ENCODE measurements around the gene EIF5AL1. TPM values are rescaled to one million over a fixed set of nuclear protein-coding genes. Genes with fewer than 3 reads are reported as not detected.

The EIF5AL1 gene
- total and polyA plus RNA-seq, 4 donors = 0.05 to 2.1 (median 0.52) TPM

DNA sequence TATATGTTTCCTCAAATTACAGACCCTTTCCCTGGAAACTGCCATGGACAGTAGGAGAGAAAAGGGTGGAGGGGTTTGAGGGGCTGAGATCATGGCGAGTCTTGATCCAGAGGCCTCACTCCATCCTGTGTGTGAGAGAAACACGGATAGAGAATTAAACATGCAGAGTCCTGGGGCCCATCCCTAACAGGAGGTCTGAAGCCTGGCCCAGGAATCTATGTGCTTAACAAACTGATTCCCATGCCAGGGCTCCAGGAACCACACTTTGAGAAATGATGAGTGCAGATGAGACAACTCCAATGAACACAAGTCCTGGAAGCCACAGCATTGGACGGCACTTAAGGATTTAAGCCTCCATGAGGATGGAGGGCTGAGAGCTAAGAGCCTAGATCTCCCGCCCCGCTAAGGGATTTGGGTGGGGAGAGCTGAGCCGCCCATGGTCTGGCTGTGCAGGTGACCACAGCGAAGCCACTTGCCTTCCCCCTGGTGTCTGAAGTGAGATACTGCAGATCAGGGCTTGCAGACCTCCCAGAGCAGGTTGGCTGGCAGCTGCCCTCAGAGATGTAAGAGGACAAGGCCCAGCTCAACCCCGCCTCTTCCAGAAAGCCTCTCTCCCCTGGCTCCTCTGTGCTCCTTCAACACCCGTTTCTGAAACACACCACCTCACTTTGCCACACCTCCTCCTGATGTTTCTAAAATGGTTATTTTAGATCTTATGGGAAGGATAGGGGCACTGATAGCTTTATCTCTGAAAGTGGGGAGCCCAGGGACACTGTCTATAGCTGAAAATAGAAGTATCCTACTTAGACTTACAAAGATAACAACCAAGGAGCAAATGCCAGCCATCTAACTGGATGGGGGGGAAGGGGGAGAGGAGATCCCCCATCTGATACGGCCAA lies 24.8 kb upstream of the EIF5AL1 start:
- Histone ChIP-seq H3K4me1 (ENCODE audit: control insufficient read depth in 4 of 4, insufficient read depth in 4 of 4, low read length in 3 of 4) (no peaks in the 10 kb centered on the region), H3K36me3 (ENCODE audit: control insufficient read depth in 4 of 4, insufficient read depth in 3 of 4, low read depth in 1 of 4, low read length in 3 of 4) (no peaks in the 10 kb centered on the region), H3K9ac (ENCODE audit: low read depth in 1 of 2, low read length in 2 of 2) (no peak overlapping the region), H3K27me3 (ENCODE audit: control insufficient read depth in 4 of 4, insufficient read depth in 4 of 4, low read length in 3 of 4) (no peaks in the 10 kb centered on the region), H3K4me3 (ENCODE audit: low read depth in 1 of 3, low read length in 3 of 3) (no peak overlapping the region), H3K9me3 (ENCODE audit: control insufficient read depth in 4 of 4, low read length in 3 of 4) (no peaks in the 10 kb centered on the region), H3K27ac (ENCODE audit: low read depth in 1 of 2, low read length in 2 of 2) (no peak overlapping the region)
- no peak for TF ChIP-seq RXRA (IDR thresholded peaks at IDR 0.05)
- TF ChIP-seq, protein P1, sequence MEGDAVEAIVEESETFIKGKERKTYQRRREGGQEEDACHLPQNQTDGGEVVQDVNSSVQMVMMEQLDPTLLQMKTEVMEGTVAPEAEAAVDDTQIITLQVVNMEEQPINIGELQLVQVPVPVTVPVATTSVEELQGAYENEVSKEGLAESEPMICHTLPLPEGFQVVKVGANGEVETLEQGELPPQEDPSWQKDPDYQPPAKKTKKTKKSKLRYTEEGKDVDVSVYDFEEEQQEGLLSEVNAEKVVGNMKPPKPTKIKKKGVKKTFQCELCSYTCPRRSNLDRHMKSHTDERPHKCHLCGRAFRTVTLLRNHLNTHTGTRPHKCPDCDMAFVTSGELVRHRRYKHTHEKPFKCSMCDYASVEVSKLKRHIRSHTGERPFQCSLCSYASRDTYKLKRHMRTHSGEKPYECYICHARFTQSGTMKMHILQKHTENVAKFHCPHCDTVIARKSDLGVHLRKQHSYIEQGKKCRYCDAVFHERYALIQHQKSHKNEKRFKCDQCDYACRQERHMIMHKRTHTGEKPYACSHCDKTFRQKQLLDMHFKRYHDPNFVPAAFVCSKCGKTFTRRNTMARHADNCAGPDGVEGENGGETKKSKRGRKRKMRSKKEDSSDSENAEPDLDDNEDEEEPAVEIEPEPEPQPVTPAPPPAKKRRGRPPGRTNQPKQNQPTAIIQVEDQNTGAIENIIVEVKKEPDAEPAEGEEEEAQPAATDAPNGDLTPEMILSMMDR (IDR thresholded peaks at IDR 0.05; ENCODE audit: low read depth, low read length, missing input control) = peak; percentile 86
- TF ChIP-seq RAD21 (IDR thresholded peaks at IDR 0.05) = peak; percentile 83 to 95
- WGBS = 48% methylated on average over 10 of the region's 10 CpGs
- peak; percentile 54 for DNase-seq (ENCODE audit: low spot score)

DNA sequence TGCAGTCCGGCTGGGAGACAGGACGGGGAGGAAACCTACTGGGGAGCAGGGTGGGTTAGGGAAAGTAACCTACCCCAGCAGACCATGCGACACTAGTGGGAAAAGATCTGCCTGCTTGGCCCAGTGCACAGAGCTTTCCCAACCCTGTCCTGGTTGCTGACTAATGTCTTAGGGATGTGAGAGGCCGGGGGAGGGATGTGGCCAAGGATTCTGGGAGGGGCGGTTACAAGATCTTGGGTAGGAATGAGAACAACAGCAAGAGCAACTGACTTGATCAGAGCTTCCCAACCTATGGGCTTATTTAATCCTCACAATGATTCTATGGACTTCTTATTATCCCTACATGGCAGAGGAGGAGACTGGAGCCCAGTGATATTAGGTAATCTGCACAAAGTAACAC lies 24.0 kb upstream of the EIF5AL1 start:
- DNase-seq (ENCODE audit: low spot score) = no peak
- no peaks in the 10 kb centered on the region for H3K4me1 ChIP-seq (ENCODE audit: control insufficient read depth in 4 of 4, insufficient read depth in 4 of 4, low read length in 3 of 4)
- WGBS = 91% methylated on average over 5 of the region's 5 CpGs
- no peak overlapping the region for H3K27ac ChIP-seq (ENCODE audit: low read depth in 1 of 2, low read length in 2 of 2)
- H3K9me3 ChIP-seq (ENCODE audit: control insufficient read depth in 4 of 4, low read length in 3 of 4) = no peaks in the 10 kb centered on the region
- no peak overlapping the region for H3K9ac ChIP-seq (ENCODE audit: low read depth in 1 of 2, low read length in 2 of 2)
- TF ChIP-seq SP1 (IDR thresholded peaks at IDR 0.05) (no peak), RXRA (IDR thresholded peaks at IDR 0.05) (no peak), HNF4A (conservative IDR thresholded peaks at IDR 0.05) (no peak), YY1 (IDR thresholded peaks at IDR 0.05) (no peak), FOXA1 (IDR thresholded peaks at IDR 0.05) (no peak), HNF4G (IDR thresholded peaks at IDR 0.05) (no peak), EGR1 (IDR thresholded peaks at IDR 0.05; ENCODE audit: low read depth in 2 of 2) (no peak), TAF1 (conservative IDR thresholded peaks at IDR 0.05) (no peak), NR2F2 (IDR thresholded peaks at IDR 0.05) (no peak), JUND (IDR thresholded peaks at IDR 0.05) (no peak), FOXA2 (IDR thresholded peaks at IDR 0.05) (no peak), GABPA (IDR thresholded peaks at IDR 0.05 in 1 of 2, conservative IDR thresholded peaks at IDR 0.05 in 1 of 2) (no peak)
- TF ChIP-seq, protein P2, sequence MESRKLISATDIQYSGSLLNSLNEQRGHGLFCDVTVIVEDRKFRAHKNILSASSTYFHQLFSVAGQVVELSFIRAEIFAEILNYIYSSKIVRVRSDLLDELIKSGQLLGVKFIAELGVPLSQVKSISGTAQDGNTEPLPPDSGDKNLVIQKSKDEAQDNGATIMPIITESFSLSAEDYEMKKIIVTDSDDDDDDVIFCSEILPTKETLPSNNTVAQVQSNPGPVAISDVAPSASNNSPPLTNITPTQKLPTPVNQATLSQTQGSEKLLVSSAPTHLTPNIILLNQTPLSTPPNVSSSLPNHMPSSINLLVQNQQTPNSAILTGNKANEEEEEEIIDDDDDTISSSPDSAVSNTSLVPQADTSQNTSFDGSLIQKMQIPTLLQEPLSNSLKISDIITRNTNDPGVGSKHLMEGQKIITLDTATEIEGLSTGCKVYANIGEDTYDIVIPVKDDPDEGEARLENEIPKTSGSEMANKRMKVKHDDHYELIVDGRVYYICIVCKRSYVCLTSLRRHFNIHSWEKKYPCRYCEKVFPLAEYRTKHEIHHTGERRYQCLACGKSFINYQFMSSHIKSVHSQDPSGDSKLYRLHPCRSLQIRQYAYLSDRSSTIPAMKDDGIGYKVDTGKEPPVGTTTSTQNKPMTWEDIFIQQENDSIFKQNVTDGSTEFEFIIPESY (IDR thresholded peaks at IDR 0.05) = no peak
- TF ChIP-seq, protein P3, sequence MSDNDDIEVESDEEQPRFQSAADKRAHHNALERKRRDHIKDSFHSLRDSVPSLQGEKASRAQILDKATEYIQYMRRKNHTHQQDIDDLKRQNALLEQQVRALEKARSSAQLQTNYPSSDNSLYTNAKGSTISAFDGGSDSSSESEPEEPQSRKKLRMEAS (IDR thresholded peaks at IDR 0.05) = no peak
- TF ChIP-seq, protein P4, sequence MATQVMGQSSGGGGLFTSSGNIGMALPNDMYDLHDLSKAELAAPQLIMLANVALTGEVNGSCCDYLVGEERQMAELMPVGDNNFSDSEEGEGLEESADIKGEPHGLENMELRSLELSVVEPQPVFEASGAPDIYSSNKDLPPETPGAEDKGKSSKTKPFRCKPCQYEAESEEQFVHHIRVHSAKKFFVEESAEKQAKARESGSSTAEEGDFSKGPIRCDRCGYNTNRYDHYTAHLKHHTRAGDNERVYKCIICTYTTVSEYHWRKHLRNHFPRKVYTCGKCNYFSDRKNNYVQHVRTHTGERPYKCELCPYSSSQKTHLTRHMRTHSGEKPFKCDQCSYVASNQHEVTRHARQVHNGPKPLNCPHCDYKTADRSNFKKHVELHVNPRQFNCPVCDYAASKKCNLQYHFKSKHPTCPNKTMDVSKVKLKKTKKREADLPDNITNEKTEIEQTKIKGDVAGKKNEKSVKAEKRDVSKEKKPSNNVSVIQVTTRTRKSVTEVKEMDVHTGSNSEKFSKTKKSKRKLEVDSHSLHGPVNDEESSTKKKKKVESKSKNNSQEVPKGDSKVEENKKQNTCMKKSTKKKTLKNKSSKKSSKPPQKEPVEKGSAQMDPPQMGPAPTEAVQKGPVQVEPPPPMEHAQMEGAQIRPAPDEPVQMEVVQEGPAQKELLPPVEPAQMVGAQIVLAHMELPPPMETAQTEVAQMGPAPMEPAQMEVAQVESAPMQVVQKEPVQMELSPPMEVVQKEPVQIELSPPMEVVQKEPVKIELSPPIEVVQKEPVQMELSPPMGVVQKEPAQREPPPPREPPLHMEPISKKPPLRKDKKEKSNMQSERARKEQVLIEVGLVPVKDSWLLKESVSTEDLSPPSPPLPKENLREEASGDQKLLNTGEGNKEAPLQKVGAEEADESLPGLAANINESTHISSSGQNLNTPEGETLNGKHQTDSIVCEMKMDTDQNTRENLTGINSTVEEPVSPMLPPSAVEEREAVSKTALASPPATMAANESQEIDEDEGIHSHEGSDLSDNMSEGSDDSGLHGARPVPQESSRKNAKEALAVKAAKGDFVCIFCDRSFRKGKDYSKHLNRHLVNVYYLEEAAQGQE (IDR thresholded peaks at IDR 0.05) = no peak
- H3K27me3 ChIP-seq (ENCODE audit: control insufficient read depth in 4 of 4, insufficient read depth in 4 of 4, low read length in 3 of 4) = no peaks in the 10 kb centered on the region
- no peaks in the 10 kb centered on the region for H3K36me3 ChIP-seq (ENCODE audit: control insufficient read depth in 4 of 4, insufficient read depth in 3 of 4, low read depth in 1 of 4, low read length in 3 of 4)
- H3K4me3 ChIP-seq (ENCODE audit: low read depth in 1 of 3, low read length in 3 of 3) = no peak overlapping the region

All from liver (tissue), 9 donors.